HG02938 (cell line): ENCODE measurements around the gene TRIB2.

ENCODE experiments used
- ATAC-seq: cut with Tn5 transposase; IDR thresholded peaks from one replicate; pipeline ENCODE4 v1.9.1; 2021; ENCODE audit warnings: mild to moderate bottlenecking, moderate library complexity; ENCODE audit not compliant: unreplicated experiment

The TRIB2 gene

GRCh38 chr2:12737738-12738485, 21.2 kb downstream of the TRIB2 start:
- ATAC-seq = no peak

GRCh38 chr2:12739721-12740254, 23.1 kb downstream of the TRIB2 start:
- no peak for ATAC-seq

- no peak for ATAC-seq
Observed at GRCh38 chr2:12741380-12741779, 24.6 kb downstream of the TRIB2 start.

- ATAC-seq = no peak
Observed at GRCh38 chr2:12742891-12743290, 26.2 kb downstream of the TRIB2 start.

- no peak for ATAC-seq
Observed at GRCh38 chr2:12750166-12750905, 33.6 kb downstream of the TRIB2 start.

- no peak for ATAC-seq
Observed at GRCh38 chr2:12754643-12755042, 37.9 kb downstream of the TRIB2 start.

GRCh38 chr2:12755384-12755783, 38.6 kb downstream of the TRIB2 start:
- no peak for ATAC-seq

- ATAC-seq = no peak
Observed at GRCh38 chr2:12759248-12759647, 42.5 kb downstream of the TRIB2 start.

- ATAC-seq = no peak
Observed at GRCh38 chr2:12761104-12761503, 44.4 kb downstream of the TRIB2 start.

GRCh38 chr2:12762337-12762736, 45.6 kb downstream of the TRIB2 start:
- no peak for ATAC-seq

GRCh38 chr2:12762976-12763375, 46.2 kb downstream of the TRIB2 start:
- ATAC-seq = no peak

- no peak for ATAC-seq
Observed at GRCh38 chr2:12763486-12763885, 46.8 kb downstream of the TRIB2 start.

GRCh38 chr2:12764075-12764730, 47.5 kb downstream of the TRIB2 start:
- no peak for ATAC-seq

GRCh38 chr2:12764849-12765605, 48.3 kb downstream of the TRIB2 start:
- no peak for ATAC-seq

- ATAC-seq = no peak
Observed at GRCh38 chr2:12766421-12766879, 49.7 kb downstream of the TRIB2 start.

GRCh38 chr2:12767541-12767940, 50.8 kb downstream of the TRIB2 start:
- ATAC-seq = no peak

GRCh38 chr2:12767996-12768624, 51.4 kb downstream of the TRIB2 start:
- no peak for ATAC-seq

- no peak for ATAC-seq
Observed at GRCh38 chr2:12769492-12770105, 52.9 kb downstream of the TRIB2 start.

GRCh38 chr2:12770300-12770968, 53.7 kb downstream of the TRIB2 start:
- no peak for ATAC-seq
